ENCODE data around the gene METTL13. TPM values are rescaled to one million over a fixed set of nuclear protein-coding genes. Genes with fewer than 3 reads are reported as not detected.

METTL13 gene
- total RNA-seq, 4 donors from 2014 or later, result 6.7 to 23.0 (median 12.3) TPM

- H3K9me3 ChIP-seq, result no peaks in the 10 kb centered on the region
- no peaks in the 10 kb centered on the region for H3K36me3 ChIP-seq
- TF ChIP-seq CTCF (IDR thresholded peaks at IDR 0.05) (no peak), POLR2A (IDR thresholded peaks at IDR 0.05) (no peak)
- no peak overlapping the region for H3K27ac ChIP-seq
- no peak overlapping the region for H3K4me3 ChIP-seq
- no peaks in the 10 kb centered on the region for H3K4me1 ChIP-seq
- DNase-seq, result no peak
- no peaks in the 10 kb centered on the region for H3K27me3 ChIP-seq
- intact Hi-C loops (cut with DNase I; ENCODE audit: low total_unique reads), result no loop called here
Measured at GRCh38 chr1:171762143-171762563, 19.3 kb upstream of the METTL13 start.

- no peak for DNase-seq
- TF ChIP-seq POLR2A (IDR thresholded peaks at IDR 0.05) (no peak), CTCF (IDR thresholded peaks at IDR 0.05) (no peak)
- no peak overlapping the region for H3K4me3 ChIP-seq
Measured at GRCh38 chr1:171763764-171764163, 17.7 kb upstream of the METTL13 start.

GRCh38 chr1:171769171-171769570 is 12.3 kb upstream of the METTL13 start:
- no peaks in the 10 kb centered on the region for H3K9me3 ChIP-seq
- DNase-seq, result no peak
- H3K36me3 ChIP-seq, result no peaks in the 10 kb centered on the region
- H3K27ac ChIP-seq, result no peak overlapping the region
- H3K27me3 ChIP-seq, result no peaks in the 10 kb centered on the region
- H3K4me1 ChIP-seq, result no peaks in the 10 kb centered on the region
- H3K4me3 ChIP-seq, result no peak overlapping the region
- intact Hi-C loops (cut with DNase I; ENCODE audit: low total_unique reads), result no loop called here
- no peak for TF ChIP-seq CTCF (IDR thresholded peaks at IDR 0.05)
- TF ChIP-seq POLR2A (IDR thresholded peaks at IDR 0.05), result no peak

More at GRCh38 chr1:171763764-171764163, 17.7 kb upstream of the METTL13 start:
- Histone ChIP-seq H3K27me3 (no peaks in the 10 kb centered on the region), H3K27ac (no peak overlapping the region), H3K4me1 (no peaks in the 10 kb centered on the region), H3K9me3 (no peaks in the 10 kb centered on the region), H3K36me3 (no peaks in the 10 kb centered on the region)
- intact Hi-C loops (cut with DNase I; ENCODE audit: low total_unique reads), result no loop called here

GRCh38 chr1:171769754-171770153 is 11.7 kb upstream of the METTL13 start:
- Histone ChIP-seq H3K36me3 (no peaks in the 10 kb centered on the region), H3K9me3 (no peaks in the 10 kb centered on the region), H3K27me3 (no peaks in the 10 kb centered on the region), H3K27ac (no peak overlapping the region), H3K4me1 (no peaks in the 10 kb centered on the region), H3K4me3 (no peak overlapping the region)
- DNase-seq, result no peak
- no peak for TF ChIP-seq POLR2A (IDR thresholded peaks at IDR 0.05)
- no peak for TF ChIP-seq CTCF (IDR thresholded peaks at IDR 0.05)
- intact Hi-C loops (cut with DNase I; ENCODE audit: low total_unique reads), result no loop called here

GRCh38 chr1:171772312-171772711 is 9.1 kb upstream of the METTL13 start:
- intact Hi-C loops (cut with DNase I; ENCODE audit: low total_unique reads), result no loop called here
- Histone ChIP-seq H3K4me3 (no peak overlapping the region), H3K27me3 (no peaks in the 10 kb centered on the region), H3K9me3 (no peaks in the 10 kb centered on the region), H3K36me3 (no peaks in the 10 kb centered on the region), H3K4me1 (no peaks in the 10 kb centered on the region), H3K27ac (no peak overlapping the region)
- no peak for TF ChIP-seq CTCF (IDR thresholded peaks at IDR 0.05)
- no peak for TF ChIP-seq POLR2A (IDR thresholded peaks at IDR 0.05)
- no peak for DNase-seq
